ENCODE results near the gene CLASRP.
A peak's percentile ranks its signal among the peaks of the same experiment; 100 is the strongest.
"Not testable (repeated sequence)": the region's sequence is repeated elsewhere in the genome, so short reads cannot be mapped to it uniquely, and the experiment has no call there.

The CLASRP gene, protein sequence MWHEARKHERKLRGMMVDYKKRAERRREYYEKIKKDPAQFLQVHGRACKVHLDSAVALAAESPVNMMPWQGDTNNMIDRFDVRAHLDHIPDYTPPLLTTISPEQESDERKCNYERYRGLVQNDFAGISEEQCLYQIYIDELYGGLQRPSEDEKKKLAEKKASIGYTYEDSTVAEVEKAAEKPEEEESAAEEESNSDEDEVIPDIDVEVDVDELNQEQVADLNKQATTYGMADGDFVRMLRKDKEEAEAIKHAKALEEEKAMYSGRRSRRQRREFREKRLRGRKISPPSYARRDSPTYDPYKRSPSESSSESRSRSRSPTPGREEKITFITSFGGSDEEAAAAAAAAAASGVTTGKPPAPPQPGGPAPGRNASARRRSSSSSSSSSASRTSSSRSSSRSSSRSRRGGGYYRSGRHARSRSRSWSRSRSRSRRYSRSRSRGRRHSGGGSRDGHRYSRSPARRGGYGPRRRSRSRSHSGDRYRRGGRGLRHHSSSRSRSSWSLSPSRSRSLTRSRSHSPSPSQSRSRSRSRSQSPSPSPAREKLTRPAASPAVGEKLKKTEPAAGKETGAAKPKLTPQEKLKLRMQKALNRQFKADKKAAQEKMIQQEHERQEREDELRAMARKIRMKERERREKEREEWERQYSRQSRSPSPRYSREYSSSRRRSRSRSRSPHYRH

DNA sequence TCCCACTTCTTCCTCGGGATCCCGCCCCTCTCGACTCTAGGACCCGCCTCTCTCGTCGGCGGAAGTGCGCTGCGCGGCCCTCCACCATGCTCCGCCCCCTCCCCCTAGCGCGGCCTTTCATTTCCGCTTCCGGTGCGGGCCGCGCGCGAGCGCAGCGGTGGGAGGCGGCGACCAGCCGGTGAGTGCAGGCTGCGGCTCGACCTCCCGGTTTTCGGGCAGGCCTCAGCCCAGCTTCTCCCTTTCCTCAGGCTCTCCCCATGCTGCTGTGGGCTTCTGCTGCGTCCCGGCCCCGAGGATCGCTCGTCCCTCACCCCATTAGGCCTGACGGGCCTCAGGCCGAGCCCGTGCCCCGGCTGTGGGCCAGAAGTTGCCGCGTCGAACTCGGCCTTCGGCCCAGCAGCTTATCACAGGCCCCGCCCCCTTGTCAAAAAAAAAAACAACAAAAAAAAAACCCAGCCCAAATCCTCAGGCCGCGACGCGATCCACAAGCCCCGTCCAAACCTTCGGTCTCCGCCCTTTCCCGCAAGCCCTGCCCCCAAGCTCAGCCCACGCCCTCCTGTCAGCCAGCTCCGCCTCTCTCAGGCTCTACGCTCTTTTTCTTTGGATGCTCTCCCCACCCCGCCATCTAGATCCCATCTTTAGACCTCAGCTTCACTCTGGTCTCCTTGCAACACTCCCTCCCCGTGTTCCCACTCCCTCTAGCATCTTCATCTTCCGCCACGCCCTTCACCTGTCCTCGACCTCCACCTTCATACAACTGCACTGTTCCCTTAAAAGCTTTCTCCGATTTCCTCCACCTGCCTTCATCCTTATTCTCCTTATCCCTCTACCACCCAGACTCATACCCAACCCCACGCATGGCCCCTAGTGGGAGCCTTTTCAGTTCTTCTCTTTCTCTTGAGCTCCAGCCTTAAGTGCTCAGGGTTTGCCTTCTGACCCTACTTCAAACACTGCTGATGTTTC, at the start of gene CLASRP:
TSS of gene CLASRP (plus strand) at position 115 of the 963 bp plus-strand sequence. CDS start 1,168 bp downstream, outside the sequence.
- peak; percentile 77 for DNase-seq

DNA sequence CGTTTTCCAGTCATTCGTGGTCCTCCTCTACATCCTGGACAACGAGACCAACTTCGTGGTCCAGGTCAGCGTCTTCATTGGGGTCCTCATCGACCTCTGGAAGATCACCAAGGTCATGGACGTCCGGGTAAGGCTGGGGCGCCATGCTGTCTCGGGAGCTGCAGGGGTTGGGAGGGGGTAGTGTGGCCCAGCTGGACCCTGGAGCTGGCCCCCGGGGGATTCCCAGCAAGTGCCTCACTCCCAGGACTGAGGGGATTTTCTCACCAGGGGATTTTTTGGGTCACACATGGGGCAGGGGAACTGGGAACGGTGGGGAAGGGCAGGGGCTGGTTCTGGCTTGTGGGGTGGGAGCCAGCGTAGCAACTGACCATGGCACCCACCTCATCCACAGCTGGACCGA, 48.4 kb upstream of the CLASRP start:
- no peak for DNase-seq

DNA sequence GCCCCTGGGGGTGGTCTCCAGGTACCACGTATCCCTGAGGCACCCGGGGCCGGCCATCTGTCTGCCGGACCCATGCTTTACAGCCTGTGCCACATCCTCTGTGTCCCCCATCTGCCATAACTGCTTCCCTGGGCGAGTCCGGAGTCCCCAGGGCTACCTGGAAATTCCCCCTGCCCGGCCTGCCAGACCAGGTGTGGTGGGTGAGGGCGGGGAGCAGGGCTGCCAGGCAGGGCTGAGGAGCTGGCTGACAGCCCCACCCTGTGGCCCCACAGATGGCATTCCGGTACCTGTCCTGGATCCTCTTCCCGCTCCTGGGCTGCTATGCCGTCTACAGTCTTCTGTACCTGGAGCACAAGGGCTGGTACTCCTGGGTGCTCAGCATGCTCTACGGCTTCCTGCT, 47.9 kb upstream of the CLASRP start:
- no peak for DNase-seq

DNA sequence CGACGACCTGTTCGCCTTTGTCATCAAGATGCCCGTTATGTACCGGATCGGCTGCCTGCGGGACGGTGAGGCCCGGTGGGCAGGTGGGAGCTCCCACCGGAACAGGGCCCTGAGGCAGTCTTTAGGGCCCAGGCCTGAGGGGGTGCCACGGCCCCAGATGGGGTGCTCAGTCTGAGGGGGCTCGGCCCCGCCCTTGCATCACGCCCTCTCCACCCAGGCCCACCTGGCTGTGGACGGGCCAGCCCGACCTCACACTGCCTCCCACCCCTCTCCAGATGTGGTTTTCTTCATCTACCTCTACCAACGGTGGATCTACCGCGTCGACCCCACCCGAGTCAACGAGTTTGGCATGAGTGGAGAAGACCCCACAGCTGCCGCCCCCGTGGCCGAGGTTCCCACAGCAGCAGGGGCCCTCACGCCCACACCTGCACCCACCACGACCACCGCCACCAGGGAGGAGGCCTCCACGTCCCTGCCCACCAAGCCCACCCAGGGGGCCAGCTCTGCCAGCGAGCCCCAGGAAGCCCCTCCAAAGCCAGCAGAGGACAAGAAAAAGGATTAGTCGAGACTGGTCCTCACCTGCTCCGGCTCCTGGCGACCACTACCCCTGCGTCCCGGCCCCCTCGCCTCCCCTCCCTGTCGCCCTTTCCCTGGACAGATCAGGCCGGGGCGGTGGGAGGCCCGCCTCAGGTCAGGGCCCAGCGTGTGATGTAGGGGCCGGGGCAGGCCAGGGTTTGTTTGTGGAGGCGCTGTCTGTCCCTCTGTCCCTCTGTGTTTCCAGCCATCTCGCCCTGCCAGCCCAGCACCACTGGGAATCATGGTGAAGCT, 46.3 kb upstream of the CLASRP start:
- DNase-seq, result no peak

DNA sequence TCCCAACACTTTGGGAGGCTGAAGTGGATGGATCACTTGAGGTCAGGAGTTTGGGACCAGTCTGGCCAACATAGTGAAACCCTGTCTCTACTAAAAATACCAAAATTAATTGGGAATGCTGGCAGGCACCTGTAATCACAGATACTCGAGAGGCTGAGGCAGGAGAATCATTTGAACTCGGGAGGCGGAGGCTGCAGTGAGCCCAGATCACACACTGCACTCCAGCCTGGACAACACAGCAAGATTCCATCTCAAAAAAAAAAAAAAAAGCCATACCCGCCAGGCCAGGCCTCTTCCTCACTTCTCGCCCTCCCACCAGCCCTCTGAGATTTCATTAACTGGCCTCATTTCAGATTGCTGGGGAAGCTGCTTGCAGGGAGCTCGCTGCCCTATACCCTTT, 45.3 kb upstream of the CLASRP start:
- no peak for DNase-seq

DNA sequence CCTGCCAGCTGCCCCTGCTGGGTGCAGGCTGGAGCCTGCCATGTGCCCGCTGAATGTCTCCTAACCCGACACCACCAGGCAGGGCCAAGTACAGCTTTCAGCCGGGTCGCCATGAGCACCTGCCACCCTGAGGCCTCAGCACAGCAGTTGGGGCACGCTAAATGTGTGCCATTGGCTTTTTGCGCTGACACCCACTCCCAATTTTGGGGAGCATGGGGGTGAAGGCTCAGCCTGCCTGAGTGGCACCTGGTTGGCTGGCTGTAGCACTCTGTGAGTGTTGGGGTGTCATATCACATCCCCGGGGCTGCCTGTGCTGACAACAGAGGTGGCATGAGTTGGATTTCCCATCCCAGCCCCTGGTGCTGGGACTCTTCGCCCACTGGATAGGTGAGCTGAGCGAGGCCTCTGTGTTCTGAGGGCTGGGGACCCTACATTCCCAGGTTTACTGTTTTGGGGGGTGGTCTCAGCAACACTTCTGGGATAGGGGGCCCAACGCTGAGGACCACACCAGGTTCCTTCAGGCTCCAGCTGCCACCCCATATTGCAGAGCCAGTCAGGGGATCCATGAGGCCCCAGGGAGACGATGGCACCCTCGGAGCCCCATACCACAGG, 44.8 kb upstream of the CLASRP start:
- DNase-seq, result no peak

DNA sequence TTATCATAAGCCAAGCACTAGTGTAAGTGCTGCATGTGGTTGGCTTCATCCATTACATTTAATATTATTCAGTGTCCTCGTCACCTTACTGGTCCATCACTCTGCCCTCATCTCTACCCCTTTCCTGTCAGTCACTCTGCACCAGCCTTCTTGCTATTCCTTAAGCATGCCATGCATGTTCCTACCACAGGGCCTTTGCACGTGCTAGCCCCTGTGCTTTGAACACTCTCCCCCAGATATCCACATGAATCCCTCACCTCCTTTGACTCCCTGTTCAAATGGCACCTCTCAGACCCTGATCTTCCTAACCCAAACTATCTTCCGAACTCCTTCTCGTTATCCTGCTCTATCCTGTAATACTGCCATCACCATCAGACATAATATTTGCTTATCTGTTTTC, 40.8 kb upstream of the CLASRP start:
- DNase-seq, result no peak

DNA sequence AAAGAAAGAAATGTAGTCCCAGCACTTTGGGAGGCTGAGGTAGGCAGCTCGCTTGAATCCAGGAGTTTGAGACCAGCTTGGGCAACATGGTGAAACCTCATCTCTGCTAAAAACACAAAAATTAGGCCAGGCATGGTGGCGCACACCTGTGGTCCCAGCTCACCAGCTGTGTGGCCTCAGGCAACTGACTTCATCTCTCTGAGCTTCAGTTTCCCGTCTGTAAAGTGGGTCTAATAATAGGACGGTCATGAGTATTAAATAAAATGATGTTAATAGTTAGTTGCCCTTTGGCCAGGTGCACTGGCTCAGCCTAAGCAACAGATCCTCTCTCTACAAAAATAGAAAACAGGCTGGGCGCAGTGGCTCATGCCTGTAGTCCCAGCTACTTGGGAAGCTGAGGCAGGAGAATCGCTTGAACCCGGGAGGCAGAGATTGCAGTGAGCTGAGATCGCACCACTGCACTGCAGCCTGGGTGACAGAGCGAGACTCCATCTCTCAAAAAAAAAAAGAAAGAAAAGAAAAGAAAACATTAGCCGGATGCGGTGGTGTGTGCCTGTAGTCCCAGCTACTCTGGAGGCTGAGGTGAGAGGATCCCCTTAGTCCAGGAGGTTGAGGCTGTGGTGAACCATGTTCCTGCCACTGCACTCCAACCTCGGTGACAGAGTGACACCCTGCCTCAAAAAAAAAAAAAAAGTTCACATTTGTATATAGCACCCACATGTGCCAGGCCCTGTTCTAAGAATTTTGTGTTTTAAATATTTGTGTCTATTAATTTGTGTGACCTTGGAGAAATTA, 39.5 kb upstream of the CLASRP start:
- DNase-seq, result not testable (repeated sequence)

DNA sequence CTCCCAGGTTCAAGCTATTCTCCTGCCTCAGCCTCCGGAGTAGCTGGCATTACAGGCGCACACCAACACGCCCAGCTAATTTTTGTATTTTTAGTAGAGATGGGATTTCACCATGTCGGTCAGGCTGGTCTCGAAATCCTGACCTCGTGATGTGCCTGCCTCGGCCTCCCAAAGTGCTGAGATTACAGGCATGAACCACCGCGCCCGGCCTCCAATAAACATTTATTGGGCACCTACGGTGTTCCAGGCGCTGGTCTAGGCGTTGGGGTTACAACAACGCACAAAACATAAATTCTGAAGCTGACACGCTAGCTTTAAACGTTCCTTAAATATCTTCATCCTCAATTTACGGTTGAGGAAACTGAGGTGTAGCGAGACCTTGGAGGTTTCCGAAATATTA, 38.2 kb upstream of the CLASRP start:
- not testable (repeated sequence) for DNase-seq

DNA sequence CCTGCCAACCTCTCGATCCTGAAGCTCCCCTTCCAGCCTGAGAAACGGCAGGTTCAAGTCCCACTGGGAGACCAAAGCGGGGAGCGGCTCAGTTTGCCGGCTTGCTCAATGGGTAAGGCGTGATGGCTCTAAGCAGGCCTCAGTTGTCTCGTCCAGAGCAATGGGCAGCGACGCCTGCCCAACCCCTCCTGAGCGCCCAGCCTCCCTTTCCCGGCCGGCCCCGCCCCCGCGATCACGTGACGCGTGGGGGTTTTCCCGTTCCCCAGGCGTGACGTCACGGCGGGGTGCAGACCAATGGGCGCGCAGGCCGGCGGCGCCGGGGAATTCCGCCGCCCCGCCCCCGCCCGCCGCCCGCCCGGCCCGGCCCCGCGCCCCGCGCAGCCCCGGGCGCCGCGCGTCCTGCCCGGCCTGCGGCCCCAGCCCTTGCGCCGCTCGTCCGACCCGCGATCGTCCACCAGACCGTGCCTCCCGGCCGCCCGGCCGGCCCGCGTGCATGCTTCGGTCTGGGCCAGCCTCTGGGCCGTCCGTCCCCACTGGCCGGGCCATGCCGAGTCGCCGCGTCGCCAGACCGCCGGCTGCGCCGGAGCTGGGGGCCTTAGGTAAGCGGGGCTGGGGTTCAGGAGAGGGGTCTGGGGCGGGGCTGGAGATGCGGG, 37.6 kb upstream of the CLASRP start, which contains the start of gene RELB:
TSS of gene RELB (plus strand) at position 378 of the 653 bp plus-strand sequence. CDS start at position 494, 116 bp downstream.
- peak; percentile 86 for DNase-seq

DNA sequence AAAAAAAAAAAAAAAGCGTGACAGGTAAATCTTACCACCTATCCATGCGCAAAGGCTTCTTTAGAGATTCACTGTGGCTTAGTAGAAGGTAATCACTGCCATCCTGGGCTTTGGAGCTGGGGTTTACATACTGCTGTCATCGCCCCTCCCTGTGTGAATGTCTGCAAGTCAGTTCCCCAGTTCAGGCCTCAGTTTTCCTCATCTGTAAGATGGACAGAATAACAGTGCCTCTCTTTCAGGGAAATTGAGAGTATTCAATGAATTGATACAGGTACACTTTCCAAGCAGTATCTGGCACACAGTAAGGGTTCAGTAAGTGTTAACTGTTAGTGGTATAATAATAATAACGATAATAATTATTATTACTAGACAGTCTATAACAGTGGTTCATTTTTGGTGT, 35.4 kb upstream of the CLASRP start:
- no peak for DNase-seq

DNA sequence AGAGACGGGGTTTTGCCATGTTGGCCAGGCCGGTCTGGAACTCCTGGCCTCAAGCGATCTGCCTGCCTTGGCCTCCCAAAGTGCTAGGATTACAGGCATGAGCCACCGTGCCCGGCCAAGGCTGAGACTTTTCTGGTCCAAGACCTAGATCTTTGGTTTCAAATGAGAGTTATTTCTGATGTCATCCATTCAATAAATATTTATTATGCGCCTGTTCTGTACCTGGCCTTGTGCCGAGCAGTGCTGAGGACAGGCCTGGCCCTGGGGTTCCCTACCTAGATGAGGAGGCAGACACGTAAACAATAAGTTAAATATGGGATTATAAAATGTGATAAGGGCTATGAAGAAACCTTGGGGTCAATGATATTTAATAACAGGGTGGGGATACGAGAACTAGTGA, 33.1 kb upstream of the CLASRP start:
- DNase-seq, result no peak

DNA sequence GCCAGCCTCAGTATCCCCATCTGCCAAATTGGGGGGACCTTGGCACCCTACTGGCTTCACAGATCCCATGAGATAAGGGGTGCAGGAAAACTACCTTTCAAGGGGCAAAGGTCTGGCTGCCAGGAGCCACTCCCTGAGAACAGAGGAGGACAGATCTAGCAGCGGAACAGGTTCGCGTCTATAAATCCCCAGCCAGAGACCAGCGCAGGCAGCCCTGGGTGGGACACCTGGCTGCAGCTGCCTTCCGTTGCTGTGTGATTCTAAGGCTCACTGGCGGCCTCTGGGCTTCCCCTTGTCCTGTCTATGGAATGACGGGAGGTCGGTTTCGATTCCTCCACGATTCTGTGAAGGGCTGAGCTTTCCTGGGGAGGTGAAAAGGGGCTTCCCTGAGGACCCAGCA, 30.3 kb upstream of the CLASRP start:
- DNase-seq, result no peak

DNA sequence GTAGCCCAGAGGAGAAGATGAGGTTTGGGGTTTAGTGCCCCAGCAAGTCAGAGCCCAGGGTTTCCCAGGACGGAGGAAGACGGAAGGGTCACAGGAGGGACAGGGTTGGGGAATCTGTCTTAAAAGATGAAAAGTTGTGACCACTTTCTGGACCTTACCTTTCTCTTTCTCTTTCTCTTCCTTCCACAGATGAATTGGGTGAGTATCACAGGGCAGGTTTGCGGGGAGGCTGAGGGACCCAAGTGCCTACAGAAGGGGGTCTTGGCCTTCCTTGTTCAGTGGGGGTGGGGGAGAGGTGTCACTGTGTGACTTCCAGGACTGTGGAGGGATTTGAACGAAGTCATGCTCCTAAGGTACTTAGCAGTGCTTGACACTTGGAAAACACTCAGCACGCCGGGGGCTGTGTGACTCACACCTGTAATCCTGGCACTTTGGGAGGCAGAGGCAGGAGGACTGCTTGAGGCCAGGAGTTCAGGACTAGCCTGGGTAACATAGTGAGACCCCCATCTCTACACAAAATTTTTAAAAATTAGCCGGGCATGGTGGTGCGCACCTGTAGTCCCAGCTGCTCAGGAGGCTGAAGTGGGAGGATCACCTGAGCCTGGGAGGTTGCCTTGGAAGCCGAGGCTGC, 29.1 kb upstream of the CLASRP start:
- DNase-seq, result no peak

DNA sequence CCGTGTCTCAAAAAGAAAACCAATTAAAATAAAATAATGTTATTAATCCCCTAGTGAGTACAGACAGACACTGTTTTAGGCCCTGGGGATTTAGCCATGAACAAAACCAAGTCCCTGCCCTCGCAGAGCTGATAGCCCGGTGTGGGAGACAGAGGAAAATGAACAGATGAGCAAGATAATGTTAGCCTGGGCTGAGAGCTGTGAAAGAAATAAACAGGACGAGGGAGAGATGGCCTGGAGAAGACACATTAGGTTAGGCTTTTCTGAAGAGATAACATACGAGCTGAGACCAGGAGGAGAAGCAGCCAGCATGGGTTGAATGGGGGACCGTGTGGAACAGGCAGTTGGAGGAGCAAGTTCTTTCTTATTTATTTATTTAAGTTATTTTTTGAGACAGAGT, 28.5 kb upstream of the CLASRP start:
- DNase-seq, result no peak

DNA sequence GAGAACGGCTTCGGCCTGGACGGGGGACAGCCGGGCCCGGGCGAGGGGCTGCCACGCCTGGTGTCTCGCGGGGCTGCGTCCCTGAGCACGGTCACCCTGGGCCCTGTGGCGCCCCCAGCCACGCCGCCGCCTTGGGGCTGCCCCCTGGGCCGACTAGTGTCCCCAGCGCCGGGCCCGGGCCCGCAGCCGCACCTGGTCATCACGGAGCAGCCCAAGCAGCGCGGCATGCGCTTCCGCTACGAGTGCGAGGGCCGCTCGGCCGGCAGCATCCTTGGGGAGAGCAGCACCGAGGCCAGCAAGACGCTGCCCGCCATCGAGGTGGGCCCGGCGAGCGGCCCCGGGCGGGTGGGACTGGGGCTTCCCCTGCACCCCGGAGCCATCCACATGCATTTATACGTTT, 26.9 kb upstream of the CLASRP start:
- no peak for DNase-seq

DNA sequence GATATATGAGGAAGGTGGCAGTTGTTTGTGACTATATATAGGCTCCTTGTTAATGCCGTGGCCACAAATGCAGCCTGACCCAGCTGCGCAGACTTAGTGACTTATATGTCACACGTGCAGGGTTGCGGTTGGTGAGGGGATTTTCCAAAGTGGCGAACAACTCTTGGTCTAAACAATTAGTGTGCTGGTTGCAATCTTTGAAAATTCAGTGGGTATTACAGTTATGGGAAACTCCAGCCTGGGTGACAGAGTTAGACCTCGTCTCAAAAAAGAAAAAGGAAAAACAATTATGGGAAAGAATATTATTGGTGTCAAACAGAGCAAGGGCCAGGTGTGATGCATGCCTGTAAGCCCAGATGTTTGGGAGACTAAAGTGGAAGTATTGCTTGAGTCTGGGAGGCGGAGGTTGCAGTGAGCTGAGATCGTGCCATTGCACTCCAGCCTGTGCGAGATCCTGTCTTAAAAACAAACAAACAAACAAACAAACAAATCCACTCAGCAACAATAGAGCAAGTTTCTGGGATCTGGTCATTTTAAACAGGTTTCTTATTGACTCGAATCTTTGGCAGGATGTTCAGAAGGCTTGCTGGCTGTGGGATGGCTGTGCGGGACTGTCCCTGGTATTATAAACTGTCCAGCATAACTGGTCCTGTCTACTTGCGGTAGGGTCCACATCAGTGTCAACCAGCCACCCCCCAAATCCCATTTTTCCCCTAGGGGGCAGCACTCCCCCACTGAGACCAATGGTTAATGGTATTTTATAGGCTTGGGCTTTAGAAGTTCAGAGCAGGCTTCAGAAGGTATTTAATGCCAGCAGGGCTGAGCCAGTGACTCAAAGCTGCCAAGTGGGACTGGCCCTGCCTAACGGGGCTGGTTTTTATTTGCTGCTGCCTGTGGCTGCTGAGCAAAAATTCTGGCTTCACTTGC, 22.2 kb upstream of the CLASRP start:
- peak; percentile 45 for DNase-seq

DNA sequence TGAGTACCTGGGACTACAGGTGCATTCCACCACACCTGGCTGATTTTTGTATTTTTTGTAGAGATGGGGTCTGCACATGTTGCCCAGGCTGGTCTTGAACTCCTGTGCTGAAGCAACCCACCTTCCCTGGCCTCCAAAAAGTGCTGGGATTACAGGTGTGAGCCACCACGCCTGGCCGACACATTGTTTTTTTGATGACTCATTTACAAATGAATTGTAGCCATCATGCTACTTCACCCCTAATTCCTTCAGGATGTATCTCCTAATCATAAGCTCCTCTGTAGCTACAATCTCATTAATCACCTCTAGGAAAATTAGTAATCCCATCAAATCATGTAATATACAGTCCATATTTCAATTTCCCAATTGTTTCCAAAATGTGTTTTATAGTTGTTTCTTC, 19.7 kb upstream of the CLASRP start:
- DNase-seq, result no peak

DNA sequence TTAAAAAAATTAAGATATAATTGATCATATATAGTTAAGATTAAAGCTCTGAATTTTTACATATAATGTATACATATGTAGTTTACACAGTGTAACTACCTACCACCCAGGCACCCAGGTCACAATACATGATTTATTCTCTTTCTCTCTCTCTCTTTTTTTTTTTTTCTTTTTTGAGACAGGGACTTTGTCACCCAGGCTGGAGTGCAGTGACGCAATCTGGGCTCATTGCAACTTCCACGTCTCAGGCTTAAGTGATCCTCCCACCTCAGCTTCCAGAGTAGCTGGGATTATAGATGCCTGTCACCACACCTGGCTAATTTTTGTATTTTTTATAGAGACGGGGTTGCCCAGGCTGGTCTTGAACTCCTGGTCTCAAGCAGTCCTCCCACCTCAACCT, 18.8 kb upstream of the CLASRP start:
- no peak for DNase-seq
